ENCODE results near the gene SMAD3. TPM values are rescaled to one million over a fixed set of nuclear protein-coding genes. Genes with fewer than 3 reads are reported as not detected.

The SMAD3 gene
- total and polyA plus RNA-seq, 10 of the 15 experiments (the other 5 are each of a cell fraction or from before 2014, with no cell fraction given) = 5.6 to 43.2 (median 16.0) TPM

DNA sequence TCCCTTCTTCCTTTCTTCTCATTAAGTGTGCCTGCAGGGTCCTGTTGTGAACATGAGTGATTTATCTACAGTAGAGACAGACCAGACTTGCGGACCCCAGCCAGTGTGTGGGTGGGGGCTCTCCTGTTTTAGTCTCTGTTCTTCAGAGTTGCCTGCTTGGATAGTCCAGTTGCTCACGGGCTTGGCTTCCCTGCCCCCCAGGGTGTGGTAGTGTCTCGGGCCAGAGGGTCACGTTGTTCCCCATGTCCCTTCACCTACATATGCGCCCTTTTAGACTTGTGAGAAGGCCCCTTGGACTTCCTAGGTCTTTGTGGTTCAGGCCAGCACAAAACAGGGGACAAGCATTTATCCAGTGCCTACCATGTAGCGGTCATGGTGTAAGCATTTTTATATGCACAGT lies 103.3 kb downstream of the SMAD3 start:
- in situ Hi-C loops (cut with MboI) = no loop called here
- intact Hi-C loops (cut with micrococcal nuclease; ENCODE audit: unreplicated experiment) = no loop called here
- CTCF ChIA-PET = no interaction called here
- no peak for ATAC-seq
- DNase-seq (ENCODE audit: low read depth, low spot score) = no peak
- Histone ChIP-seq H2AFZ (ENCODE audit: control insufficient read depth, low read depth, low read length) (no peak overlapping the region), H3K9me3 (replicated peaks; ENCODE audit: control insufficient read depth, insufficient read depth, low read length) (no peaks in the 10 kb centered on the region), H3K79me2 (ENCODE audit: control insufficient read depth, insufficient read depth, low read length) (no peaks in the 10 kb centered on the region), H3K36me3 (ENCODE audit: control insufficient read depth in 2 of 2, insufficient read depth in 2 of 2, low read length in 1 of 2) (peaks cover 33 to 45% of the 10 kb centered on the region in 2 experiments), H3K27me3 (replicated peaks in 1 of 2; ENCODE audit: control insufficient read depth in 2 of 2, insufficient read depth in 2 of 2, low read length in 1 of 2) (no peaks in the 10 kb centered on the region), H3K27ac (ENCODE audit: control insufficient read depth, insufficient read depth) (no peak overlapping the region), H3K4me1 (ENCODE audit: control insufficient read depth, insufficient read depth, low read length) (peaks cover under 1% of the 10 kb centered on the region; the same call in 1 of the 2 replicates), H3K9ac (ENCODE audit: control insufficient read depth, insufficient read depth, low read length) (no peak overlapping the region), H3K4me2 (ENCODE audit: control insufficient read depth, insufficient read depth) (no peak overlapping the region), H4K20me1 (ENCODE audit: control insufficient read depth, insufficient read depth) (peaks cover 3% of the 10 kb centered on the region; the same call in 1 of the 2 replicates), H3K4me3 (no peak overlapping the region)
- TF ChIP-seq BCL11A (IDR thresholded peaks at IDR 0.05; ENCODE audit: low read depth, low read length) = no peak
- TF ChIP-seq MXI1 (IDR thresholded peaks at IDR 0.05; ENCODE audit: low read depth, low read length) = no peak
- no peak for TF ChIP-seq KLF5 (IDR thresholded peaks at IDR 0.05; ENCODE audit: partially characterized antibody)
- no peak for TF ChIP-seq TBL1XR1 (IDR thresholded peaks at IDR 0.05; ENCODE audit: low read depth, low read length)
- no peak for TF ChIP-seq JUND (IDR thresholded peaks at IDR 0.05; ENCODE audit: low read depth, low read length)
- no peak for TF ChIP-seq RELA (IDR thresholded peaks at IDR 0.05; ENCODE audit: borderline replicate concordance, partially characterized antibody)
- no peak for TF ChIP-seq TAF1 (IDR thresholded peaks at IDR 0.05; ENCODE audit: borderline replicate concordance, low read depth, low read length)
- no peak for TF ChIP-seq NR2F1 (conservative IDR thresholded peaks at IDR 0.05)
- TF ChIP-seq FOS (IDR thresholded peaks at IDR 0.05; ENCODE audit: borderline replicate concordance, extremely low read depth, insufficient read length) = no peak
- no peak for TF ChIP-seq PML (IDR thresholded peaks at IDR 0.05; ENCODE audit: low read length)
- TF ChIP-seq ETV6 (conservative IDR thresholded peaks at IDR 0.05 in 1 of 2, IDR thresholded peaks at IDR 0.05 in 1 of 2; ENCODE audit: borderline replicate concordance in 1 of 2, low read depth in 1 of 2) = no peak
- TF ChIP-seq, protein P1, sequence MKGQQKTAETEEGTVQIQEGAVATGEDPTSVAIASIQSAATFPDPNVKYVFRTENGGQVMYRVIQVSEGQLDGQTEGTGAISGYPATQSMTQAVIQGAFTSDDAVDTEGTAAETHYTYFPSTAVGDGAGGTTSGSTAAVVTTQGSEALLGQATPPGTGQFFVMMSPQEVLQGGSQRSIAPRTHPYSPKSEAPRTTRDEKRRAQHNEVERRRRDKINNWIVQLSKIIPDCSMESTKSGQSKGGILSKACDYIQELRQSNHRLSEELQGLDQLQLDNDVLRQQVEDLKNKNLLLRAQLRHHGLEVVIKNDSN (IDR thresholded peaks at IDR 0.05; ENCODE audit: borderline replicate concordance, extremely low read length, insufficient read depth, low read depth, low read length) = no peak
- TF ChIP-seq HDAC6 (IDR thresholded peaks at IDR 0.05; ENCODE audit: unreplicated experiment) = no peak
- no peak for TF ChIP-seq YBX1 (IDR thresholded peaks at IDR 0.05)
- TF ChIP-seq CEBPZ (IDR thresholded peaks at IDR 0.05; ENCODE audit: low read depth, low read length) = no peak
- TF ChIP-seq SIN3A (IDR thresholded peaks at IDR 0.05; ENCODE audit: low read depth, low read length) = no peak
- TF ChIP-seq SRF (IDR thresholded peaks at IDR 0.05; ENCODE audit: low read depth in 2 of 2, low read length in 2 of 2) = no peak
- no peak for TF ChIP-seq RBBP5 (conservative IDR thresholded peaks at IDR 0.05)
- no peak for TF ChIP-seq NFXL1 (IDR thresholded peaks at IDR 0.05; ENCODE audit: borderline replicate concordance)
- no peak for TF ChIP-seq HDAC2 (IDR thresholded peaks at IDR 0.05)
- no TSS peak for BruUV-seq (replicated peaks)
- POLR2A ChIA-PET = interaction anchor here (0.6 kb wide), 1 partner anchor 18 kb away, joined by 4 read pairs; no protein-coding TSS in a partner anchor
- FAIRE-seq = no peak
- RAD21 ChIA-PET (ENCODE audit: unreplicated experiment) = no interaction called here
- WGBS (ENCODE audit: insufficient coverage, insufficient replicate concordance, low lambda C conversion rate, missing lambda C conversion rate) = 93% methylated on average over 6 of the region's 6 CpGs
- SMC1A ChIA-PET (ENCODE audit: uncharacterized antibody, unreplicated experiment) = no interaction called here
